ENCODE data around the gene HSPA12A.
"Not testable (repeated sequence)": the region's sequence is repeated elsewhere in the genome, so short reads cannot be mapped to it uniquely, and the experiment has no call there.

Gene HSPA12A

GRCh38 chr10:116716381-116716780 is 26.0 kb downstream of the HSPA12A start:
- H3K9ac ChIP-seq, result no peak overlapping the region
- H3K9me3 ChIP-seq (replicated peaks in 1 of 11), result no peaks in the 10 kb centered on the region
- H3K4me1 ChIP-seq, result peaks cover 0 to 2% (median 0%) of the 10 kb centered on the region in 10 experiments; a peak in 1 of 20 replicates
- no peak overlapping the region for H3K4me3 ChIP-seq
- no peak overlapping the region for H3K4me2 ChIP-seq
- H3K27me3 ChIP-seq, result peaks cover 0 to 10% (median 0%) of the 10 kb centered on the region in 11 experiments; a peak in 9 of 22 replicates
- no peaks in the 10 kb centered on the region for H4K20me1 ChIP-seq
- TF ChIP-seq Cebpa-rat (IDR thresholded peaks at IDR 0.05), result no peak
- no peaks in the 10 kb centered on the region for H3K36me3 ChIP-seq
- no peak overlapping the region for H3K27ac ChIP-seq

- no peak overlapping the region for H3K27ac ChIP-seq
- H4K20me1 ChIP-seq, result no peaks in the 10 kb centered on the region
- no peak overlapping the region for H3K4me2 ChIP-seq
- peaks cover 0 to 6% (median 0%) of the 10 kb centered on the region in 10 experiments; a peak in 6 of 20 replicates for H3K4me1 ChIP-seq
- H3K4me3 ChIP-seq, result no peak overlapping the region
- peaks cover 0 to 7% (median 0%) of the 10 kb centered on the region in 11 experiments; a peak in 8 of 22 replicates for H3K27me3 ChIP-seq
- TF ChIP-seq Cebpa-rat (IDR thresholded peaks at IDR 0.05), result no peak
- H3K36me3 ChIP-seq, result no peaks in the 10 kb centered on the region
- H3K9ac ChIP-seq, result no peak overlapping the region
- no peaks in the 10 kb centered on the region for H3K9me3 ChIP-seq (replicated peaks in 1 of 11)
These were observed 26.5 kb downstream of the HSPA12A start for GRCh38 chr10:116715839-116716377.

DNA sequence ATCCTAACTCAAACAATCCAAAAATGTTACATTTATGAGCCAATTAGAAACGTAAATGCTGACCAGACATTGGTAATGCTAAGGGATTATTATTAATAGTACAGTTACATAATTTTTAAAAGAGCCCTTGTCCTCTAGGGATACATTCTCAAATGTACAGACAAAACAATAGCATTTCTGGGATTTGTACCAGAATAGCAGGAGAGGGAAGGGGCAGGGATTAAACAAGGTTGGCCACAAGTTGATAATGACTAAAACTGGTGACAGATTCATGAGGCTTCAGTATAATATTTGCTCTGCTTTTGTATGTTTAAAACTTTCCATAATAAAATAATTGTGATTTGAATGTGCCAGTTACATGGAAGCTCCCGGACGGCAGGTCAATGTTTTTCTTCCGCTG is 27.0 kb downstream of the HSPA12A start:
- H3K4me2 ChIP-seq, result no peak overlapping the region
- H3K27me3 ChIP-seq, result peaks cover 0 to 2% (median 0%) of the 10 kb centered on the region in 11 experiments; a peak in 4 of 22 replicates
- no peak overlapping the region for H3K9ac ChIP-seq
- no peak for TF ChIP-seq Cebpa-rat (IDR thresholded peaks at IDR 0.05)
- no peak overlapping the region for H3K27ac ChIP-seq
- no peaks in the 10 kb centered on the region for H3K36me3 ChIP-seq
- no peak overlapping the region for H3K4me3 ChIP-seq
- no peaks in the 10 kb centered on the region for H4K20me1 ChIP-seq
- H3K4me1 ChIP-seq, result peaks cover 0 to 12% (median 4%) of the 10 kb centered on the region in 10 experiments; a peak in 8 of 20 replicates
- no peaks in the 10 kb centered on the region for H3K9me3 ChIP-seq (replicated peaks in 1 of 11)

DNA sequence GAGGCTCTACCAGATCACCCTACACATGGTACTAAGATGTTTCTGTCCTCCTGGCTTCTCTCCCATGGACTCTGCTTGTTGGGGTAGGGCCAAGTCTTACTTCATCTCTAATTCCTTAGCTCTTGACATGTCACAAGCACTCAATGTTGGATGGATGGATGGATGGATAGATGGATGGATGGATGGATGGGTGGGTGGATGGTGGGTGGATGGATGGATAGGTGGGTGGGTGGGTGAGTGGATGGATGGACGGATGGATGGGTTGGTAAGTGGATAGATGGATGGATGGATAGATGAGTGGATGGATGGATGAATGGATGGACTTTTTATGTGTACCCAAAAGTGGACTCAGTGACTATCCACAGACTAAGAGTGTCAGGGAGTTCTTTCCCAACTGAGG is 28.5 kb downstream of the HSPA12A start:
- Histone ChIP-seq H3K9ac (no peak overlapping the region), H3K4me2 (no peak overlapping the region), H3K4me3 (no peak overlapping the region), H3K36me3 (no peaks in the 10 kb centered on the region), H4K20me1 (no peaks in the 10 kb centered on the region), H3K4me1 (peaks cover 0 to 15% (median 7%) of the 10 kb centered on the region in 10 experiments; a peak in 8 of 20 replicates), H3K27ac (no peak overlapping the region), H3K9me3 (replicated peaks in 1 of 11) (no peaks in the 10 kb centered on the region), H3K27me3 (no peaks in the 10 kb centered on the region)
- TF ChIP-seq Cebpa-rat (IDR thresholded peaks at IDR 0.05), result no peak

DNA sequence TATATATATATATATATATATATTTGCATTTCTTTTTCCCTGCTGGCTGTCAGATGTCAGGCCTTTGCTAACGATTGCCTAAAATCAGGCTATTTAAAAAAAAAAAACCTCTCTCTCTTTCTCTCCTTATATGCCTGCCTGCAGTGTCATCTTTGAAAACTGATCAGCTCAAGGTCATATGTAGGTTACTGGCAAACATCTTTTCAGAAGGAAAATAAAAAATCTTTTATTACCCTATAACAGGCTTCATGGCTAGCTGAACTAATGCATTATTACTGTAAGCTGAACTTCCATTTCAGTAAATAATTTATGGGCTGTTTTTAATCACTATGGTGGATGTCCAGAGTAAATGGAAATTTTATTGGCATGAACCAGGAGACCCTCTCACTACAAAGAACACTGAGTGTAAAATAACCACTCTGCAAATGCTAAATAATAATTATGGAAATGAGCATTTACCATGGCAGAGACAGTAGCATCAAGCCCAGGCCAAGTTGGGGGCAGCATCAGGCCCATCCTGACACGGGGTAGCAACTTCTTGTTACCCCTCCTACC is 29.3 kb downstream of the HSPA12A start:
- Histone ChIP-seq H3K27ac (no peak overlapping the region), H3K9ac (no peak overlapping the region), H3K9me3 (replicated peaks in 1 of 11) (no peaks in the 10 kb centered on the region), H3K27me3 (no peaks in the 10 kb centered on the region), H3K4me2 (no peak overlapping the region), H3K4me3 (no peak overlapping the region), H4K20me1 (no peaks in the 10 kb centered on the region), H3K36me3 (no peaks in the 10 kb centered on the region), H3K4me1 (peaks cover 0 to 15% (median 7%) of the 10 kb centered on the region in 10 experiments; a peak in 8 of 20 replicates)
- no peak for TF ChIP-seq Cebpa-rat (IDR thresholded peaks at IDR 0.05)

DNA sequence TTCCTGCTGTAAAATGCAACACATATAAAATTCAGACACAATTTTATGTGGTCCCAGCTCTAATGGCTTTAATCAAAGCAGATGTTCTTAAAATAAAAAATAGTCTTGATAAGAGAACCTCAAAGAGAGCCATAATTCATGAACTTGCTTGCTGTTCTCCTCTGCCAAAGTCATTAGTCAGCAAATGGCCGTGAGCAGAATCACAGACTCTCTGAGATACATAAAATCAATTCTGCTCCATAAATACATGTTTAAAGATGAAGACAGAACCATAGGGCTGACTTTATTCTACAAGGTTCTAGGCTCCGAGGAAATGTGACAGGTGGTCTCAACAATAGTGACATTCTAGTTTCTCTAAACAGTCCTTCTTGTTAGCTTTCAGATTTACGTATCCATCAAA is 29.8 kb downstream of the HSPA12A start:
- Histone ChIP-seq H3K27me3 (no peaks in the 10 kb centered on the region), H3K9me3 (replicated peaks in 1 of 11) (no peaks in the 10 kb centered on the region), H3K9ac (no peak overlapping the region), H3K4me3 (no peak overlapping the region), H3K4me2 (no peak overlapping the region), H3K27ac (no peak overlapping the region), H3K4me1 (peaks cover 0 to 15% (median 7%) of the 10 kb centered on the region in 10 experiments; a peak in 8 of 20 replicates), H3K36me3 (no peaks in the 10 kb centered on the region), H4K20me1 (no peaks in the 10 kb centered on the region)
- no peak for TF ChIP-seq Cebpa-rat (IDR thresholded peaks at IDR 0.05)

DNA sequence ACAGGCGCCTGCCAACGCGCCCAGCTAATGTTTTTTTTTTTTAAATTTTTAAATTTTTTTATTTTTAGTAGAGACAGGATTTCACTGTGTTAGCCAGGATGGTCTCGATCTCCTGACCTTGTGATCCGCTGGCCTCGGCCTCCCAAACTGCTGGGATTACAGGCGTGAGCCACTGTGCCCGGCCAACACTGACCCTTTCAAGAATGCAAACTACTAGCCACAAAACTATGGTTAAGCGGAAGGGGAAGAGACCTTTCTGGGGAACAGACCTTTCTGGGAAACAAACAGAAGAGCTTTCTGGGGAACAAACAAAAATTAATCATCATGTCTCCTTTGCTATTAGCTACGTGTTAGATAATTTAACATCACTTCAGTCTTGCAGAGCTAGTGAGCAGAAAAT is 30.6 kb downstream of the HSPA12A start:
- not testable (repeated sequence) for H4K20me1 ChIP-seq

DNA sequence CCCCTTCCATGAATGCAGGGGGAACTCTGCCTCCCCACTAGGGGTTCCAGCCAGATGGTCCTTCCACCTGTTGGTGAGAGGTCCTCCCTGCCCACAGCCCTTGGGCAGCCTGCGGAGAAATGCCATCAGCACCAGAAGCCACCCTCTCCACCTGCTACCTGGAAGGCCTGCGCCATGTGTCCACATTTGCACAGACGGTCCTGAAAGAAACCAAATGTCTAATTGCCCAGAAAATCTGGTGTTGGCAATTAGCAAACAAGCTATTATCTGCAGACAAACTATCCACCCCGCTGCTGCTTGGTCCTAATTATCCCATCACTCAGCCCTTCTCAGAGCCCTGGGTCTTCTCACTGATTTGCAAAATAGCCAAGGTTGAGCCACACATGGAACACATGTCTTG is 32.3 kb downstream of the HSPA12A start:
- Histone ChIP-seq H3K9ac (no peak overlapping the region), H3K4me1 (peaks cover 0 to 15% (median 7%) of the 10 kb centered on the region in 10 experiments; a peak in 8 of 20 replicates), H3K36me3 (no peaks in the 10 kb centered on the region), H3K4me3 (no peak overlapping the region), H3K9me3 (replicated peaks in 1 of 11) (no peaks in the 10 kb centered on the region), H3K4me2 (peak overlapping the region in 7 of 11 experiments; percentile 1 to 31 (median 10); a peak in 5 of 22 replicates), H3K27ac (no peak overlapping the region), H3K27me3 (no peaks in the 10 kb centered on the region), H4K20me1 (no peaks in the 10 kb centered on the region)
- no peak for TF ChIP-seq Cebpa-rat (IDR thresholded peaks at IDR 0.05)

More for the DNA sequence above, 30.6 kb downstream of the HSPA12A start:
- H3K4me3 ChIP-seq; H3K9ac ChIP-seq; H3K36me3 ChIP-seq; H3K9me3 ChIP-seq (replicated peaks in 1 of 11); H3K4me2 ChIP-seq; H3K27me3 ChIP-seq; H3K27ac ChIP-seq: not testable (repeated sequence)
- H3K4me1 ChIP-seq, result peaks cover 0 to 15% (median 7%) of the 10 kb centered on the region in 10 experiments; a peak in 8 of 20 replicates

GRCh38 chr10:116708877-116709276 is 33.5 kb downstream of the HSPA12A start:
- Histone ChIP-seq H3K4me3 (no peak overlapping the region), H3K27me3 (no peaks in the 10 kb centered on the region), H3K27ac (no peak overlapping the region), H3K9ac (no peak overlapping the region), H3K9me3 (replicated peaks in 1 of 11) (no peaks in the 10 kb centered on the region), H3K4me2 (no peak overlapping the region), H3K4me1 (peaks cover 0 to 15% (median 7%) of the 10 kb centered on the region in 10 experiments; a peak in 8 of 20 replicates), H4K20me1 (no peaks in the 10 kb centered on the region), H3K36me3 (no peaks in the 10 kb centered on the region)
- no peak for TF ChIP-seq Cebpa-rat (IDR thresholded peaks at IDR 0.05)

GRCh38 chr10:116708391-116708821 is 34.0 kb downstream of the HSPA12A start:
- no peaks in the 10 kb centered on the region for H4K20me1 ChIP-seq
- H3K27ac ChIP-seq, result no peak overlapping the region
- no peaks in the 10 kb centered on the region for H3K27me3 ChIP-seq
- no peak for TF ChIP-seq Cebpa-rat (IDR thresholded peaks at IDR 0.05)
- no peaks in the 10 kb centered on the region for H3K36me3 ChIP-seq
- H3K9me3 ChIP-seq (replicated peaks in 1 of 11), result no peaks in the 10 kb centered on the region
- H3K4me3 ChIP-seq, result no peak overlapping the region
- H3K4me1 ChIP-seq, result peaks cover 0 to 15% (median 7%) of the 10 kb centered on the region in 10 experiments; a peak in 8 of 20 replicates
- no peak overlapping the region for H3K9ac ChIP-seq
- H3K4me2 ChIP-seq, result no peak overlapping the region

Measured in BLaER1 treated with 17β-estradiol and CSF1 and Interleukin-3, amounts not matched to agents 10 nM and 100 nM (cell line).